OCI-LY1 (cell line): ENCODE data around the gene PTPRN2.

Experiments used
- H2AFZ ChIP-seq: fragments of 200-600 bp; sonication (generic), shearing (Covaris generic); 2 replicates; pipeline ENCODE4 v1.6.0; 2014; ENCODE audit warnings: antibody characterized with exemption, mild to moderate bottlenecking, low read length
- H3F3A ChIP-seq: fragments of 200-600 bp; sonication (generic), shearing (Covaris generic); 2 replicates; pipeline ENCODE4 v1.6.0; 2014; ENCODE audit warnings: mild to moderate bottlenecking, antibody characterized with exemption, low read length, moderate library complexity; ENCODE audit not compliant: insufficient read depth
- H3K27ac ChIP-seq: fragments of 200-600 bp; sonication (generic); 2 replicates; pipeline ENCODE4 v1.5.1; 2014; ENCODE audit warnings: low read length, mixed run types, mild to moderate bottlenecking, low read depth; ENCODE audit not compliant: poor library complexity, severe bottlenecking
- H3K27me3 ChIP-seq: fragments of 200-600 bp; sonication (generic); 2 replicates; pipeline ENCODE4 v1.6.0; 2014; ENCODE audit warnings: antibody characterized with exemption, mild to moderate bottlenecking, low read length, moderate library complexity; ENCODE audit not compliant: insufficient read depth
- H3K36me3 ChIP-seq: fragments of 200-600 bp; sonication (generic); 2 replicates; pipeline ENCODE4 v1.6.1; 2014; ENCODE audit warnings: mild to moderate bottlenecking, antibody characterized with exemption, low read length, moderate library complexity, mixed read lengths; ENCODE audit not compliant: insufficient read depth
- H3K4me1 ChIP-seq: fragments of 200-600 bp; sonication (generic); 2 replicates; pipeline ENCODE4 v1.5.1; 2014; ENCODE audit warnings: mild to moderate bottlenecking, low read length, moderate library complexity; ENCODE audit not compliant: insufficient read depth, severe bottlenecking
- H3K4me2 ChIP-seq: fragments of 200-600 bp; sonication (generic), shearing (Covaris generic); 2 replicates; pipeline ENCODE4 v1.6.1; 2014; ENCODE audit warnings: low read length
- H3K4me3 ChIP-seq: fragments of 200-600 bp; sonication (generic); 2 replicates; pipeline ENCODE4 v1.5.1; 2014; ENCODE audit warnings: low read length, low read depth, mild to moderate bottlenecking, mixed read lengths; ENCODE audit not compliant: poor library complexity, severe bottlenecking
- H3K79me2 ChIP-seq: fragments of 200-600 bp; shearing (Covaris generic); 2 replicates; pipeline ENCODE4 v1.6.1; 2016; ENCODE audit warnings: mixed run types, low read length, mixed read lengths; ENCODE audit not compliant: insufficient read depth
- H3K9ac ChIP-seq: fragments of 200-600 bp; sonication (generic), shearing (Covaris generic); 2 replicates; pipeline ENCODE4 v1.6.1; 2014; ENCODE audit warnings: mild to moderate bottlenecking, low read length, mixed read lengths
- H3K9me2 ChIP-seq: fragments of 200-600 bp; sonication (generic), shearing (Covaris generic); 2 replicates; pipeline ENCODE4 v1.6.1; 2014; ENCODE audit warnings: low read depth, mild to moderate bottlenecking, low read length, mixed read lengths
- H3K9me3 ChIP-seq: fragments of 200-600 bp; shearing (Covaris generic); 2 replicates; pipeline ENCODE4 v1.6.1; 2014; ENCODE audit warnings: low read length, mixed read lengths
- H4K20me1 ChIP-seq: fragments of 200-600 bp; sonication (generic), shearing (Covaris generic); 2 replicates; pipeline ENCODE4 v1.6.0; 2016; ENCODE audit warnings: mild to moderate bottlenecking, low read length; ENCODE audit not compliant: insufficient read depth
- EZH2 ChIP-seq: fragments of 200-600 bp; sonication (generic), shearing (Covaris generic); IDR thresholded peaks from 2 replicates; pipeline ENCODE4 v1.8.0; 2017; ENCODE audit warnings: borderline replicate concordance, mixed run types, mild to moderate bottlenecking, antibody characterized with exemption, low read length, moderate library complexity, mixed read lengths
- TF ChIP-seq, protein P1 (sequence below): fragments of 200-600 bp; sonication (generic), shearing (Covaris generic); IDR thresholded peaks from 2 replicates; pipeline ENCODE4 v1.5.1; 2017; ENCODE audit warnings: mild to moderate bottlenecking, antibody characterized with exemption, low read length, moderate library complexity, mixed read lengths

Gene PTPRN2

DNA sequence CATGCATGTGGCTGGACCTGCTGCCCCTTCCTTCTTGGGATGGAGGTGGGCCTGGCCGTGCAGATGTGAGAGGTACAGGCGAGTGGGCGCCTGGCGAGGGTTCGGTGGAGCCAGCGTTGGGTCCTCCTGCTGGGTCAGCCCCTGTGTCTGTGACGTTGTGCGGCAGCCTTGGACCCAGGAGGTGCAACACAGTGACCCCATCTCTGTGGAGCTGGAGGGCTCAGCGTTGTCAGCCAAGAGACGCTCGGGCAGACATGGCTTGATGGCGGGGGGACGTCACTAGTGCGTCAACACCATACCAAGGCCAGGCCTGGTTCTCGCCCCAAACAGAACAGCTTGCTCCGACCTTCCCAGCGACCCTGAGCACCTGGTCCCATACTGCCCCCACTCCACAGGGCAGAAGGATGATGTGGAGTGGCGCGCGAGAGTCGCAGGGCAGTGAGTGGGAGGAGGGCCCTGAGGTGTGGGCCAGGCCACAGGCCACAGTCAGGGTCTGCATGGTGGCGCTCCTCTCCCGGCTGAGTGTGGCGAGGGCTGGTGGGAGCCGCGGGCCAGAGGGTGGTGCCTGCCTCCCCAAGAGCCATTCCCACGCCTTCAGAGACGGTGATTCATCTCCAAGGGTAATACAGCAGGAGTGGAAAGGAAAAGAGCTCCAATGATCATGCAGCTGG is 1066.4 kb downstream of the PTPRN2 start:
- Histone ChIP-seq H3K4me1 (no peaks in the 10 kb centered on the region), H3K79me2 (no peaks in the 10 kb centered on the region), H3K4me3 (no peak overlapping the region), H3K9me3 (no peaks in the 10 kb centered on the region), H3K4me2 (no peak overlapping the region), H3K27ac (no peak overlapping the region), H3K27me3 (peaks cover 15% of the 10 kb centered on the region; the same call in 1 of the 2 replicates), H3K36me3 (no peaks in the 10 kb centered on the region), H2AFZ (no peak overlapping the region), H3K9me2 (no peaks in the 10 kb centered on the region), H3K9ac (no peak overlapping the region), H3F3A (no peaks in the 10 kb centered on the region), H4K20me1 (no peaks in the 10 kb centered on the region)
- TF ChIP-seq EZH2 = no peak
- TF ChIP-seq, protein P1, sequence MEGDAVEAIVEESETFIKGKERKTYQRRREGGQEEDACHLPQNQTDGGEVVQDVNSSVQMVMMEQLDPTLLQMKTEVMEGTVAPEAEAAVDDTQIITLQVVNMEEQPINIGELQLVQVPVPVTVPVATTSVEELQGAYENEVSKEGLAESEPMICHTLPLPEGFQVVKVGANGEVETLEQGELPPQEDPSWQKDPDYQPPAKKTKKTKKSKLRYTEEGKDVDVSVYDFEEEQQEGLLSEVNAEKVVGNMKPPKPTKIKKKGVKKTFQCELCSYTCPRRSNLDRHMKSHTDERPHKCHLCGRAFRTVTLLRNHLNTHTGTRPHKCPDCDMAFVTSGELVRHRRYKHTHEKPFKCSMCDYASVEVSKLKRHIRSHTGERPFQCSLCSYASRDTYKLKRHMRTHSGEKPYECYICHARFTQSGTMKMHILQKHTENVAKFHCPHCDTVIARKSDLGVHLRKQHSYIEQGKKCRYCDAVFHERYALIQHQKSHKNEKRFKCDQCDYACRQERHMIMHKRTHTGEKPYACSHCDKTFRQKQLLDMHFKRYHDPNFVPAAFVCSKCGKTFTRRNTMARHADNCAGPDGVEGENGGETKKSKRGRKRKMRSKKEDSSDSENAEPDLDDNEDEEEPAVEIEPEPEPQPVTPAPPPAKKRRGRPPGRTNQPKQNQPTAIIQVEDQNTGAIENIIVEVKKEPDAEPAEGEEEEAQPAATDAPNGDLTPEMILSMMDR = no peak

DNA sequence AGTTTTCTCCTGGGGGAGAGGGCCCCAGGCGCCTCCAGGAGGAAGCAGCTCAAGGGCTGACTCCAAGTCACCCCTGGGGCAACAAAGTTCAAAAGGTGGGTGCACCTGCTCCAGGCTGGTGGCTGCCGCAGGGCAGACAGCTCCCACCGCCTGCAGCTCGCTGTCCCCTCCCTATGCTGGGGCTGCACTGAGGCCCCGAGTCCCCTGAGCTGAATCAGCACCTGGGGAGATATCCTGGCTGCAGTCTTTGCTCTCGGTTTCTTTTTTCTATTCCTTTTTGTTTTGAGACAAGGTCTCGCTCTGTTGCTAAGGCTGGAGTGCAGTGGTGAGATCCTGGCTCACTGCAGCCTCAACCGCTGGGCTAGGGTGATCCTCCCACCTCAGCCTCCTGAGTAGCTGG is 1067.4 kb downstream of the PTPRN2 start:
- H3K4me1 ChIP-seq = no peaks in the 10 kb centered on the region
- no peak overlapping the region for H3K27ac ChIP-seq
- no peaks in the 10 kb centered on the region for H3K9me3 ChIP-seq
- TF ChIP-seq EZH2 = no peak
- TF ChIP-seq, protein P1 = no peak
- no peaks in the 10 kb centered on the region for H3K9me2 ChIP-seq
- H3K9ac ChIP-seq = no peak overlapping the region
- no peak overlapping the region for H3K4me2 ChIP-seq
- no peaks in the 10 kb centered on the region for H3F3A ChIP-seq
- peaks cover 20% of the 10 kb centered on the region; the same call in 1 of the 2 replicates for H3K27me3 ChIP-seq
- no peak overlapping the region for H3K4me3 ChIP-seq
- H4K20me1 ChIP-seq = no peaks in the 10 kb centered on the region
- H2AFZ ChIP-seq = no peak overlapping the region
- H3K79me2 ChIP-seq = no peaks in the 10 kb centered on the region
- no peaks in the 10 kb centered on the region for H3K36me3 ChIP-seq

DNA sequence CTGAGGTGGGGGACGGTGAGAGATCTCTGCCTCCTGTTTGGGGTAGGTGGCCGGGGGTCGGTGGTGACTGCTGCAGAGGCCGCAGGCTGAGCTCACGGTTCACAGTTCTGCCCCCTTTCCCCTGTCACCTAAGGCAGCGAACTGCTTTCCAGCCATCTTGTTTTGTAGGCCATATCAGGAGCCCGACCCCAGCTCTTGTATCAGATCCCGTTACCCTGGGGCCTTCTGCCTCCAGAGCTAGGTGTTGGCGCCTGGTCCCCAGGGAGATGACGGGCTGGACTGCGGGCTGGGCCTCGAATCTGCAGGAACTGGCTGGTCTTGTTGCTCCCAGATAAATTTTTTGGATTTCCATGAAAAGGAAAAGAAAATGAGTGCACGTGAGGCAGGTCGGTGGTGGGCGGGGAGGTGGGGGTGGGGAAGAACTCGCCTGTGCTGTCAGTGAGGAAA is 1067.8 kb downstream of the PTPRN2 start:
- Histone ChIP-seq H3K9me3 (no peaks in the 10 kb centered on the region), H3K9me2 (no peaks in the 10 kb centered on the region), H3K4me1 (no peaks in the 10 kb centered on the region), H3K4me3 (no peak overlapping the region), H3K4me2 (no peak overlapping the region), H3K27ac (no peak overlapping the region), H2AFZ (no peak overlapping the region), H3K36me3 (no peaks in the 10 kb centered on the region), H3K9ac (no peak overlapping the region), H3K27me3 (peaks cover 20% of the 10 kb centered on the region; the same call in 1 of the 2 replicates), H4K20me1 (no peaks in the 10 kb centered on the region), H3F3A (no peaks in the 10 kb centered on the region), H3K79me2 (no peaks in the 10 kb centered on the region)
- TF ChIP-seq EZH2 = no peak
- TF ChIP-seq, protein P1 = no peak
